SJSA1 (cell line): ENCODE measurements around the gene SUMO3. TPM values are rescaled to one million over a fixed set of nuclear protein-coding genes. Genes with fewer than 3 reads are reported as not detected.
"Not testable (repeated sequence)": the region's sequence is repeated elsewhere in the genome, so short reads cannot be mapped to it uniquely, and the experiment has no call there.

Source experiments
- DNase-seq, 2 experiments: peaks; one replicate each; pipeline ENCODE4 v3.0.0-alpha.2; 2015 to 2020; ENCODE audit warnings: low spot score in 2 of 2, low read depth in 1 of 2
- H3K27ac ChIP-seq: fragments of 250-450 bp; sonication (Bioruptor Pico); 2 replicates; pipeline ENCODE4 v1.5.1; 2020; ENCODE audit warnings: mild to moderate bottlenecking, moderate library complexity
- H3K27me3 ChIP-seq: fragments of 250-450 bp; sonication (Bioruptor Pico); replicated peaks from 2 replicates; pipeline ENCODE4 v1.5.1; 2020; ENCODE audit warnings: mild to moderate bottlenecking, moderate library complexity
- H3K36me3 ChIP-seq: fragments of 250-450 bp; sonication (Bioruptor Pico); 2 replicates; pipeline ENCODE4 v1.5.1; 2020; ENCODE audit warnings: mild to moderate bottlenecking
- H3K4me1 ChIP-seq: fragments of 250-450 bp; sonication (Bioruptor Pico); replicated peaks from 2 replicates; pipeline ENCODE4 v1.6.1; 2021; ENCODE audit warnings: mild to moderate bottlenecking
- H3K4me3 ChIP-seq: fragments of 250-450 bp; sonication (Bioruptor Pico); 2 replicates; pipeline ENCODE4 v1.5.1; 2020; ENCODE audit warnings: mild to moderate bottlenecking
- H3K9me3 ChIP-seq: fragments of 250-450 bp; sonication (Bioruptor Pico); replicated peaks from 2 replicates; pipeline ENCODE4 v1.5.1; 2020; ENCODE audit warnings: mild to moderate bottlenecking
- total RNA-seq: library from RNA; depleted of rRNA; stranded (reverse); fragments of >200 nt; shearing (Covaris generic); gene quantifications from 2 replicates; pipeline ENCODE4 v1.2.3, GENCODE V29; 2014

SUMO3 gene
- total RNA-seq, 1 experiment from 2014 or later: 173 TPM

GRCh38 chr21:44842087-44842486, 24.2 kb upstream of the SUMO3 start:
- no peak for DNase-seq

DNA sequence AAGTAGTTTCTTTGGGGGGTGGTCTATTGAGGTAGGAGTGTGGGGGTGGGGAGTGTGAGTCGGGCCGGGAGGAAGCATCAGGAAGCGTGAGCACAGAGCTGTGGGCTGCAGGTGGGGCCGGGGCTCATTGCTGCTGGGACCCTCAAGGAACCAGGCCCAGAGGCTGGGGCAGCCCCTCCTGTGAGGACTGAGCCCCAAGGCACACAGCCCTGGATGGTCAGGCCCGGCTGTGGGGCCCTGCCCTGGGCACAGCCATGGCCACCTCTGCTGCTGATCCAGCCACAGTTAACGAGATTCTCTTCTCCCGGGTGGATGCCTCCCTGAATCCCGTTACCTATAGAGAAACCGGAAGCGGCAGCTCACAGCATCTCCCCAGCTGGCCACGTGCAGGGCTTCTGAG, 22.9 kb upstream of the SUMO3 start:
- DNase-seq: no peak
- Histone ChIP-seq H3K9me3 (no peaks in the 10 kb centered on the region), H3K27me3 (no peaks in the 10 kb centered on the region), H3K4me1 (peaks cover 15% of the 10 kb centered on the region), H3K27ac (no peak overlapping the region), H3K4me3 (no peak overlapping the region), H3K36me3 (no peaks in the 10 kb centered on the region)

More at GRCh38 chr21:44842087-44842486, 24.2 kb upstream of the SUMO3 start:
- H3K4me3 ChIP-seq: no peak overlapping the region
- H3K27ac ChIP-seq: no peak overlapping the region
- H3K36me3 ChIP-seq: no peaks in the 10 kb centered on the region
- peaks cover 24% of the 10 kb centered on the region for H3K4me1 ChIP-seq
- H3K9me3 ChIP-seq: no peaks in the 10 kb centered on the region
- H3K27me3 ChIP-seq: no peaks in the 10 kb centered on the region

- no peaks in the 10 kb centered on the region for H3K27me3 ChIP-seq
- H3K4me1 ChIP-seq: peaks cover 10% of the 10 kb centered on the region
- H3K4me3 ChIP-seq: no peak overlapping the region
- H3K36me3 ChIP-seq: no peaks in the 10 kb centered on the region
- H3K27ac ChIP-seq: no peak overlapping the region
- no peak for DNase-seq
- no peaks in the 10 kb centered on the region for H3K9me3 ChIP-seq
Measured at GRCh38 chr21:44838951-44839350, 21.1 kb upstream of the SUMO3 start.

DNA sequence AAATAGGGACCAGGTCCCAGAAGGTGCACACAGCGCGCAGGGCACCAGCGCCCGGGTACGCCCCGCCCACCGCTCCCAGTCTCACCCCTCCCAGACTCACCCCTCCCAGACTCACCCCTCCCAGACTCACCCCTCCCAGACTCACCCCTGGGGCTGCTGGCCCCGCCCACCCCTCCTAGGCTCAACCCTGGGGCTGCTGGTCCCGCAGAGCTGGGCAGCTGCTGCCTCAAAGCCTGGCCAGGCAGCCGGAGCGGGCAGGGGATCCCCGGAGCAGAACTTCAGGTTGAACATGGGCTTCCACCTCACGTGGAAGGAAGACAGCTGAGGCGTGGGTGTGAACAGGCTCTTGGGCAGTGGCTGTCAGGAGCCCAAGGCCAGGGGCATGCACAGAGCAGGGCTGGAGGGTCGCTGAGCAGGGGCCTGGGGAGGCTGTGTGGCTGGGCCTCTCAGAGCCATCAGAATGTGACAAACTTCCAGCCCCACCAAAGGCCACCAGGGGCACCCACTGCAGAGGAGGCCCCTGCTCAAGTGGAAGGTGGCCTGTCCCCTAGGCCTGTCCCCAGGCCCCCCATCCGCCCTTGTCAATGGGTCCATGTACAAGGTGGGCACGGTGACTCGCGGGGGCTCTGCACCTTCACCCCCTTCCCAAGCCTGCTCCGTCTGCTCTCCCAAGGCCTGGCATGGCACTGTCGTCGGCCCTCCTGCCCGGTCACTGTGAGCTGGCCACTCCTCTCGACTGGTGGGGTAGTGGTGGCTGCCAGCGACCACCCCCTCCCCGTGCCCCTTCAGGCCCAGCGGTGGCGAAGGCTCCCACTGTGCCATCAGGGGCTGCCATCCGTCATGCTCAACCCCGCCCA, 20.4 kb upstream of the SUMO3 start:
- DNase-seq: no peak
- no peaks in the 10 kb centered on the region for H3K36me3 ChIP-seq
- H3K9me3 ChIP-seq: no peaks in the 10 kb centered on the region

GRCh38 chr21:44837537-44837936, 19.7 kb upstream of the SUMO3 start:
- no peaks in the 10 kb centered on the region for H3K27me3 ChIP-seq
- peaks cover 10% of the 10 kb centered on the region for H3K4me1 ChIP-seq
- no peaks in the 10 kb centered on the region for H3K9me3 ChIP-seq
- H3K27ac ChIP-seq: no peak overlapping the region
- no peaks in the 10 kb centered on the region for H3K36me3 ChIP-seq
- H3K4me3 ChIP-seq: no peak overlapping the region
- DNase-seq: no peak

More for the DNA sequence above, 20.4 kb upstream of the SUMO3 start:
- H3K4me1 ChIP-seq: peaks cover 10% of the 10 kb centered on the region
- H3K27ac ChIP-seq: no peak overlapping the region
- no peak overlapping the region for H3K4me3 ChIP-seq
- H3K27me3 ChIP-seq: no peaks in the 10 kb centered on the region

- no peaks in the 10 kb centered on the region for H3K36me3 ChIP-seq
- no peak overlapping the region for H3K4me3 ChIP-seq
- no peaks in the 10 kb centered on the region for H3K27me3 ChIP-seq
- DNase-seq: no peak
- no peak overlapping the region for H3K27ac ChIP-seq
- H3K4me1 ChIP-seq: peaks cover 10% of the 10 kb centered on the region
- H3K9me3 ChIP-seq: no peaks in the 10 kb centered on the region
Measured at GRCh38 chr21:44836666-44837471, 19.0 kb upstream of the SUMO3 start.

DNA sequence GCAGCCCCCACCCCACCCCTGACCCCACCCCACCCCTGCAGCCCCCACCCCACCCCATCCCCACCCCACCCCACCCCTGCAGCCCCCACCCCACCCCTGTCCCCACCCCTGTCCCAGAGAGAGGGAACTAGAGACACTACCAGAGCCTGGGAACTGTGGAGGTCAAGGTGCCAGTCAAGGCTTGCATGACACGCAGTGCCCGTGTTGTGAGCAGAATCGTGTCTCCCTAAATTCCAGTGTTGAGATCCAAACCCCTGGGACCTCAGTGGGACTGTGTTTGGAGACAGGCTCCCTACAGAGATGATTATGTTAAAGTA, 18.4 kb upstream of the SUMO3 start:
- no peak for DNase-seq
- H3K27ac ChIP-seq: no peak overlapping the region
- H3K9me3 ChIP-seq: no peaks in the 10 kb centered on the region
- H3K36me3 ChIP-seq: no peaks in the 10 kb centered on the region
- peaks cover 10% of the 10 kb centered on the region for H3K4me1 ChIP-seq
- H3K4me3 ChIP-seq: no peak overlapping the region
- no peaks in the 10 kb centered on the region for H3K27me3 ChIP-seq

DNA sequence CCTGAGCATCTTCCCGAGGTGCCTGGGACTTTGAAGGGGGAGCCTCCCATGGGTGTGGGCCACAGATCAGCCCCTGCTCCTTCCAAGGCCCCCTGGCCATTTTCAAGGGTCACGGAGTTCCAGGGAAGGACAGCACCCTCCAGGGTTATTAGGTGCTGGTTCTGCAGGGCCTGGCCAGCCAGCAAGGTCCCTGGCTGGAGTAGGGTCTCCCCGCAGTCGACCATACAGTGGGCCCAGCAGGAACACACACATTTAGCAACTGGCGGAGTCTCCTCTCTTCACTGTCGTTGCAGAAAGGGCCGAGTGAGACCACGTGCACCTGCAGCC, 17.7 kb upstream of the SUMO3 start:
- DNase-seq: no peak
- Histone ChIP-seq H3K9me3 (no peaks in the 10 kb centered on the region), H3K27me3 (no peaks in the 10 kb centered on the region), H3K4me3 (no peak overlapping the region), H3K27ac (no peak overlapping the region), H3K4me1 (peaks cover 10% of the 10 kb centered on the region), H3K36me3 (no peaks in the 10 kb centered on the region)

DNA sequence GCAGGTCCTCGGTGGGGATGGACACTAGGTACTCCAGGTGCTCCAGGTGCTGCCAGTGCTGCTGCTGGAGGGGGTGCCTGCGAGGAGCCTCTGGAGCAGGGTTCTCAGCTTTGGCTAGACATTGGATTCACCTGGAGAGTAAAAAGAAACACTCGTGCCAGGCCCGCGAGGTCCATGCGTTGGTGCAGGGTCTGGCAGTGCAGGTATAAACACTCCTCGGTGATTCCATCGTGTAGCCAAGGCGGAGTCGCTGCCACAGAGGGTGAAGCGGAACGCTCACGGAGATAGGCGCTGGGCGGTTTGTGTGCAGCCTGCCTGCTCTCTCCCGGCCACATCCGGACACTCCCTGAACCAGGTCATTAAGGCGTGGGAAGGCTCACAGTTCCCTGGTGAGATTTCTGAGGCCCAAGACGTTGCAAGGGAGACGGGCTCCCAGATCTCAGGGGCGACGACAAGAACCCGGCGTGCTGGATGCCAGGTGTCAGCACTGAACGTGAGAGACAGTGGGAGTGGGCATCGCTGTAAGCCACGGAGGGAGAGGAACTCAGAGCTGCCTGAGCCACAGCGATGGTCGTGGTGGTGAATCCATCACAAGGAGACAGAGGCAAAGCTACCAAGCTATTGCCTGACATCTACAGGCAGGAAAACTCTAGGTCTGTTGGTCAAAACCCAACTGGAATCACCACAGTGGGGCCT, 17.2 kb upstream of the SUMO3 start:
- H3K4me3 ChIP-seq: no peak overlapping the region
- no peak for DNase-seq
- no peaks in the 10 kb centered on the region for H3K36me3 ChIP-seq
- no peaks in the 10 kb centered on the region for H3K9me3 ChIP-seq
- H3K27me3 ChIP-seq: no peaks in the 10 kb centered on the region
- peaks cover 10% of the 10 kb centered on the region for H3K4me1 ChIP-seq
- no peak overlapping the region for H3K27ac ChIP-seq

GRCh38 chr21:44834231-44834950, 16.5 kb upstream of the SUMO3 start:
- H3K27ac ChIP-seq: no peak overlapping the region
- H3K9me3 ChIP-seq: peaks cover under 1% of the 10 kb centered on the region
- H3K4me3 ChIP-seq: no peak overlapping the region
- H3K4me1 ChIP-seq: peaks cover 10% of the 10 kb centered on the region
- DNase-seq: no peak
- H3K36me3 ChIP-seq: no peaks in the 10 kb centered on the region
- no peaks in the 10 kb centered on the region for H3K27me3 ChIP-seq

DNA sequence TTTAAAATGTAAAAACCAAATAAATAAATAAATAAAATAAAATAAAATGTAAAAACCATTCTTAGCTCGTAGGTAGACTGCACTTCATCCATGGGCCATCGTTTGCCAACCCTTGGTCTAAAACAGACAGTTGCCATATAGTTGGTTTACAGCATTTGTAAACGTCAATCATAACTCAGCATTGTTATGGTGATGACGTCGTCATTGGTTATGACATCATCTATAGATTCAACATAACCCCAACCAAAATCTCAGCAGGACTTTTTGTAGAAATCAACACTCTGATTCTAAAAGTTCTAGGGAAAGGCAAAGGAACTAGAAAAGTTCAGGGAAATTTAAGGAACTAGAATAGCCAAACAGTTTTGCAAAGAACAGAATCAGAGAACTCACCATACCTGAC, 15.8 kb upstream of the SUMO3 start:
- peaks cover 4% of the 10 kb centered on the region; the same call in 1 of the 2 replicates for H3K27me3 ChIP-seq
- H3K27ac ChIP-seq: no peak overlapping the region
- no peak for DNase-seq
- no peak overlapping the region for H3K4me3 ChIP-seq
- H3K9me3 ChIP-seq: peaks cover 6% of the 10 kb centered on the region
- no peaks in the 10 kb centered on the region for H3K36me3 ChIP-seq
- peaks cover 10% of the 10 kb centered on the region for H3K4me1 ChIP-seq

DNA sequence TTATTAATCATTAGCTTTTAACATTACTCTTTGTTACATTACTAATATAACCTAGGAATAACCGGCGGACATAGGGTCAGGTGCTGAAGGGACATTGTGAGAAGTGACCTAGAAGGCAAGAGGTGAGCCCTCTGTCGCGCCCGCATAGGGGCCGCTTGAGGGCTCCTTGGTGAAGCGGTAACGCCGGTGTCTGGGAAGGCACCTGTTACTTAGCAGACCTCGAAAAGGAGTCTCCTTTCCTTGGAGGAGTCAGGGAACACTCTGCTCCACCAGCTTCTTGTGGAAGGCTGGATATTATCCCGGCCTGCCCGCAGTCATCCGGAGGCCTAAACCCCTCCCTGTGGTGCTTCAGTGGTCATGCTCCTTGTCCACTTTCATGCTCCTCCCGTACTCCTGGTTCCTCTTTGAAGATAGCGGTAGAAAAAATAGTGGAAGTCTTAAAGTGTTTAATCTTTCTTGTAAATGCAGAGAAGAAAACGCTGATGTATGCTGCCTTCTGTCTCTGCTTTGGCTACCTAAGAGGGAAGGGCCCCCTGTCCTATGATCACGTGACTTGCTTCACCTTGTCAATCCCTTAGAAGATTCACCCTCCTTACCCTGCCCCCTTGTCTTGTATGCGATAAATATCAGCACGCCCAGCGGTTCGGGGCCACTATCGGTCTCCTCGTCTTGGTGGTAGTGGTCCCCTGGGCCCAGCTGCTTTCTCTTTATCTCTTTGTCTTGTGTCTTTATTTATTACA, 14.8 kb upstream of the SUMO3 start:
- H3K27me3 ChIP-seq, H3K27ac ChIP-seq, DNase-seq, H3K4me3 ChIP-seq, H3K36me3 ChIP-seq: not testable (repeated sequence)
- Histone ChIP-seq H3K4me1 (peaks cover 10% of the 10 kb centered on the region), H3K9me3 (peaks cover 12% of the 10 kb centered on the region)
